Measurements from ENCODE around the gene PSMD2.
"Not testable (repeated sequence)": the region's sequence is repeated elsewhere in the genome, so short reads cannot be mapped to it uniquely, and the experiment has no call there.

Gene PSMD2

DNA sequence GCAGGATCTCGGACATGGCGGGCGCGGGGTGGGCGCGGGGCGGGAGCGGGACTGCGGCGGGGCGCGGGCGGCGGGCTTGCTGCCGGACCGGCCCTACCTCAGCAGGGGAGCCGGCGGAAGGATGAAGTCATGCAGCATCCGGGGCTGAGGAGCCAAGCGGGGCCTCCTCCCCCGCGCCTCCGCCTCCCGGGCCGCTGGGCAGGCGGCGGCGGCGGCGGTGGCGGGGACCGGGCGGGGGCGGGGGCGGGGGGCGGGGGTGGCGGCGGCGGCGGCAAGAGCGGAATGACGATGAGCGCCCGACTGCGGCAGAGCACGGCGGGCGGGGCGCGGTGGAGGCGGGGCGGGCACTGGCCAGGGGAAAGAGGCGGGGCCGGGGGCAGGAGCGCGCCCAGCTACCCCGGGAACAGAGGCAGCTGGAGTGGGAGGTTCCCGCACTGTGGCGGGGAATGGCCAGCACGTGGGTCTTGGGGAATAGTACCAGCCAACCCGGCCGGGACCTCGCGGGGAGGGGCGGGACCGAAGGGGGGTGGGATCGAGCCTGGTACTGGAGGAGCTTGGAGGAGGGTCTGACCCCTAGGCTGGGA is 37.7 kb upstream of the PSMD2 start, which contains the start of gene CAMK2N2:
TSS of gene CAMK2N2 (minus strand) at position 284 of the 584 bp plus-strand sequence. CDS start at position 16, 268 bp downstream.
- no peaks in the 10 kb centered on the region for H3K9me3 ChIP-seq (ENCODE audit: control insufficient read depth, low read length)
- peak within 1 kb of the TSS; percentile 44 for H3K4me3 ChIP-seq (ENCODE audit: extremely low read depth, insufficient read depth, low read length, poor library complexity, severe bottlenecking)
- H3K36me3 ChIP-seq (ENCODE audit: control insufficient read depth, insufficient read depth, low read length), result peaks cover 3% of the 10 kb centered on the region
- WGBS, 2 experiments (ENCODE audit: insufficient coverage in 2 of 2), result 0% methylated on average over 19 to 32 of the region's 67 CpGs
- H3K27ac ChIP-seq (ENCODE audit: low read depth, low read length, severe bottlenecking), result no peak within 1 kb of the TSS
- peaks cover 8% of the 10 kb centered on the region for H3K4me1 ChIP-seq (ENCODE audit: control insufficient read depth, insufficient read depth, low read length, poor library complexity, severe bottlenecking)

DNA sequence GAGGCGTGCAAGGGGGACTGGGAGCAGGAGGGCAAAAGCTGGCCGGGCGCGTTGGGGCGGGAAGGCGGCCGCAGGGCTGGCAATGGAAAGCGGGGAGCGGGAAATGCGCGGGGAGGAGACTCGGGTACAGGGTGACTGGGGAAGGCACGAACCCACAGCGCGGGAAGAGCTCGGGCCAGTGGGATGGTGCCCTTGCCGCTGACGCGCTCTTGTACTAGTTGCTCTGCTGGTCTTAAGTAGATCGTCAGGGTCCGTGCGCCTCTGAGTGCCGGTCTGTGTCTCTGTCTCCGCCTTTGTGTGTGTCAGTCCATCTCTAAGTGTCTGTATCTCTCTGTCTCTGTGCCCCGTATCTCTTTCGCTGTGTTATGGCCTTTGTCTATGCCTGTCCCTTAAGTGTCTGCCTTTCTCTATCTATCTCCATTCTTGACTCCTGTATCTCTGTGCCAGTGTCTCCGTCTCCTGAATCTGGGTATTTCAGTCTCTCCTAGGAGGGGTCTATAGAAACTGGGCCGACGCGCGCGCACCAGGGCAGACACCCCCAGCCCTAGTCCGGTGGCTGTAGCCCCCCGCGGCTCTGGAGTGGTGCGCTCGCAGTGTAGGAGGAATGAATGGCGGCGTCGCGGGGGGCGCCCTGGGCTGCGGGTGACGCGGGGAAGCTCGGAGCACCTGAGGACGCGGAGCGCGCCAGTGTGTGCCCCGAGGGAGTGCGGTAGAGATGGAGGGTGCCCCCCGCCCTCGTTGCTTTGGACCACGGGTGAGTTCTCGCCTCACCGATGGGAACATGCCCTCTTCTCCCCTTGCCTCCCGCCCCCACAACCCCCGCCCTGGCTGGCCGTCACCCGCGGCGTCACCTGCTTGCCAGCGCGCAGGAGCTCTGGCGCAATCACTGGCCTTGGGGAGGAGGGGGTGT is 36.9 kb upstream of the PSMD2 start:
- peaks cover 8% of the 10 kb centered on the region for H3K4me1 ChIP-seq (ENCODE audit: control insufficient read depth, insufficient read depth, low read length, poor library complexity, severe bottlenecking)
- H3K36me3 ChIP-seq (ENCODE audit: control insufficient read depth, insufficient read depth, low read length), result peaks cover 3% of the 10 kb centered on the region
- H3K9me3 ChIP-seq (ENCODE audit: control insufficient read depth, low read length), result no peaks in the 10 kb centered on the region
- WGBS, 2 experiments (ENCODE audit: insufficient coverage in 2 of 2), result 2 to 3% methylated on average over 42 to 49 of the region's 66 CpGs
- H3K27ac ChIP-seq (ENCODE audit: low read depth, low read length, severe bottlenecking), result no peak overlapping the region
- H3K4me3 ChIP-seq (ENCODE audit: extremely low read depth, insufficient read depth, low read length, poor library complexity, severe bottlenecking), result peak overlapping the region; percentile 44

DNA sequence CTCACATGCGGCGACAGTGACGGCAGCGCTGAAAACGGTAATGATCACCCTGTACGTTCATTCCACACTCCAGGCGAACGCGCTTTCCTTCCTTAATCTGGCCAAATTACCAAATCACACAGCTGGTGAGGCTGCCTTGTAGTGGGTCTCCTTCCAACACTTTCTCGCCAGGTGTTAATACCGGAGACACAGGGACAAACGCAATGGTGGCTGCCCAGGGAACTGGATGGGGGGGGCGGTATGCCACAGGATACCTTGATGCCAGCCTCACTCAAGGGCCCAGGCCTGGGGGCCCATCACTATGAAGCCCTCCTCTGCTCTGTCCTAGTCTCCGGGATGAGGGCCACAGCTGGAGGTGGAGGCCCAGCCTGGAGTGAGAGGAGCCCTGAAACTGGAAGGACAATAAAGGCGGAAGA is 36.3 kb upstream of the PSMD2 start:
- Histone ChIP-seq H3K27ac (ENCODE audit: low read depth, low read length, severe bottlenecking) (no peak overlapping the region), H3K4me1 (ENCODE audit: control insufficient read depth, insufficient read depth, low read length, poor library complexity, severe bottlenecking) (peaks cover 8% of the 10 kb centered on the region), H3K36me3 (ENCODE audit: control insufficient read depth, insufficient read depth, low read length) (peaks cover 3% of the 10 kb centered on the region), H3K4me3 (ENCODE audit: extremely low read depth, insufficient read depth, low read length, poor library complexity, severe bottlenecking) (no peak overlapping the region), H3K9me3 (ENCODE audit: control insufficient read depth, low read length) (no peaks in the 10 kb centered on the region)
- WGBS, 2 experiments (ENCODE audit: insufficient coverage in 2 of 2), result 13 to 73% methylated on average over 3 to 9 of the region's 15 CpGs

DNA sequence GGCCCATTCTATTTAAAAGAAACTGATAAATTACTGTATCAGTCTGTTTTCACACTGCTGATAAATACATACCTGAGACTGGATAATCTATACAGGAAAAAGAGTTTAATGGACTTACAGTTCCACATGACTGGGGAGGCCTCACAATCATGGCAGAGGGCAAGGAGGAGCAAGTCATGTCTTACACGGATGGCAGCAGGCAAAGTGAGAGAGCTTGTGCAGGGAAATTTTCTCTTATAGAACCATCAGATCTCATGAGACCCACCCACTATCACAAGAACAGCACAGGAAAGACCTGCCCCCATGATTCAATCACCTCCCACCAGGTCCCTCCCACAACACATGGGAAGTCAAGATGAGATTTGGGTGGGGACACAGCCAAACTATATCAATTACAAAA is 31.8 kb upstream of the PSMD2 start:
- H3K9me3 ChIP-seq (ENCODE audit: control insufficient read depth, low read length); H3K4me1 ChIP-seq (ENCODE audit: control insufficient read depth, insufficient read depth, low read length, poor library complexity, severe bottlenecking); H3K36me3 ChIP-seq (ENCODE audit: control insufficient read depth, insufficient read depth, low read length); H3K27ac ChIP-seq (ENCODE audit: low read depth, low read length, severe bottlenecking); H3K4me3 ChIP-seq (ENCODE audit: extremely low read depth, insufficient read depth, low read length, poor library complexity, severe bottlenecking): not testable (repeated sequence)
- 100% methylated on average over 1 of the region's 1 CpG; no CpG with 5 or more reads in 1 of the 2 experiments for WGBS, 2 experiments (ENCODE audit: insufficient coverage in 2 of 2)

DNA sequence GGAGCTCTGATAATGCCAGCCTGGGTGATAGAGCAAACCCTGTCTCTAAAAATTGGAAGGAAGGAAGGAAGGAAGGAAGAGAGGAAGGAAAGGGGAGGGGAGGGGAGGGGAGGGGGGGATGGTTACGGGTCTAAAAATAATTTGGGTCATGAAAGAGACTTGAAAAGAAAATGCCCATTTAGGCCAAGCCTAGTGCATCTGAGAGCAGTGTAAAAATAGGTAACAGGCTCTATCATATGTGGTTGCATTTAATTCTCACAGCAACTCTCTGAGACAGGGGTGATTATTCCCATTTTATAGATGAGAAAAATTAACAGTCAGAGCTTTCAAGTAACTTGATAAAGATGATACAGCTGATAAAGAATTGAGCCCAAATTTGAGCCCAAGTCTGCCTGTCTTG is 26.8 kb upstream of the PSMD2 start:
- no peaks in the 10 kb centered on the region for H3K36me3 ChIP-seq (ENCODE audit: control insufficient read depth, insufficient read depth, low read length)
- no peaks in the 10 kb centered on the region for H3K9me3 ChIP-seq (ENCODE audit: control insufficient read depth, low read length)
- no peak overlapping the region for H3K27ac ChIP-seq (ENCODE audit: low read depth, low read length, severe bottlenecking)
- no peak overlapping the region for H3K4me3 ChIP-seq (ENCODE audit: extremely low read depth, insufficient read depth, low read length, poor library complexity, severe bottlenecking)
- H3K4me1 ChIP-seq (ENCODE audit: control insufficient read depth, insufficient read depth, low read length, poor library complexity, severe bottlenecking), result no peaks in the 10 kb centered on the region
- WGBS, 2 experiments (ENCODE audit: insufficient coverage in 2 of 2), result 100% methylated on average over 1 of the region's 1 CpG; no CpG with 5 or more reads in 1 of the 2 experiments

DNA sequence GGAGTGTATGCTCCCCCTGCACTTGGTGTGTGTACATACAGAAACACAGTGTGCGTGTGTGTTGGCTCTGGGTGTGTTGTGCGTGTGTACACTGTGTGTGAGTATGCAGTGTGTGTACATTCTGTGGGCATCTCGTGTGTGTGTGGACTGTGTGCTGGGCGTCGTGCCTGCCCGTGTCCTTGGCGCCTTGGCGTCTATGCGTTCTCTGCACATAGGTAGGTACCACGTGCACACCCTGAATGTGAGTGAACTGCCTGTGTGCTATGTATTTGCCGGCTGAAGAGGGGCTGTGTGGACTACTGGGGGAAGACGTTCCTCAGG is 23.7 kb upstream of the PSMD2 start:
- Histone ChIP-seq H3K36me3 (ENCODE audit: control insufficient read depth, insufficient read depth, low read length) (no peaks in the 10 kb centered on the region), H3K4me1 (ENCODE audit: control insufficient read depth, insufficient read depth, low read length, poor library complexity, severe bottlenecking) (no peaks in the 10 kb centered on the region), H3K9me3 (ENCODE audit: control insufficient read depth, low read length) (no peaks in the 10 kb centered on the region), H3K4me3 (ENCODE audit: extremely low read depth, insufficient read depth, low read length, poor library complexity, severe bottlenecking) (no peak overlapping the region), H3K27ac (ENCODE audit: low read depth, low read length, severe bottlenecking) (no peak overlapping the region)
- WGBS, 2 experiments (ENCODE audit: insufficient coverage in 2 of 2), result 81 to 86% methylated on average over 7 to 12 of the region's 12 CpGs

DNA sequence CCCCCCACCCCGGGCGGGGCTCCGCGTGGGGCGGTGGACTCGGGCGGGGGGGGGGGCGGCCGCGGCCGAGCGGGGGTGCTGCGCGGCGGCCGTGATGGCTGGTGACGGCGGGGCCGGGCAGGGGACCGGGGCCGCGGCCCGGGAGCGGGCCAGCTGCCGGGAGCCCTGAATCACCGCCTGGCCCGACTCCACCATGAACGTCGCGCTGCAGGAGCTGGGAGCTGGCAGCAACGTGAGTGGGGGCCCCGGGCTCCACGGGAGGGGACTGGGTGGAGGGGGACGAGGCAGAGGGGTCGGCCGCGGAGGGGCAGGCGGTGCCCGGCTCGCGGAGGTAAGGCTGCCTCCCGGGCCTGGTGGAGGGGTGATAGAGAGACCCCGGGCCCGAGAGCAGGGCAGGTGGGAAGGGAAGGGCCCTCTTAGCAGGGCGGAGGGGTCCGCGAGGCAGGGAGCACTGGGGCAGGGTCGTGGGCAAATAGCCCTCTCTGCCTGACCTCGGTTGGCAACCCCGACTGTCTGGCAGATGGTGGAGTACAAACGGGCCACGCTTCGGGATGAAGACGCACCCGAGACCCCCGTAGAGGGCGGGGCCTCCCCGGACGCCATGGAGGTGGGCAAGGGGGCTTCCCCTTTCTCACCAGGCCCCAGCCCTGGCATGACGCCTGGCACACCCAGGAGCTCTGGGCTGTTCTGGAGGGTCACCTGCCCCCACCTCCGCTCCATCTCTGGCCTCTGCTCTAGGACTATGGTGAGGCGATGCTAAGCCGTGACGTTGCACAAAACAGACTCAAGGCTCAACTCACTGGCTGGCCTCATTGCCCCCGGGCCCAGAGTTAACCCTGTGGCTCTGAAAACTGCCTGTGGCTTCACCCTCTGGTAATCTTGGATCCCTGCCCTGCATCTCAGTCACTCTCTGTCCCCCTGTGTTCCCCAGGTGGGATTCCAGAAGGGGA is 22.8 kb upstream of the PSMD2 start, which contains the start of gene ECE2:
TSS of gene ECE2 (plus strand) at position 62 of the 950 bp plus-strand sequence. CDS start at position 194, 132 bp downstream.
- WGBS, 2 experiments (ENCODE audit: insufficient coverage in 2 of 2), result 56 to 63% methylated on average over 48 to 52 of the region's 65 CpGs
- no peak within 1 kb of the TSS for H3K4me3 ChIP-seq (ENCODE audit: extremely low read depth, insufficient read depth, low read length, poor library complexity, severe bottlenecking)

DNA sequence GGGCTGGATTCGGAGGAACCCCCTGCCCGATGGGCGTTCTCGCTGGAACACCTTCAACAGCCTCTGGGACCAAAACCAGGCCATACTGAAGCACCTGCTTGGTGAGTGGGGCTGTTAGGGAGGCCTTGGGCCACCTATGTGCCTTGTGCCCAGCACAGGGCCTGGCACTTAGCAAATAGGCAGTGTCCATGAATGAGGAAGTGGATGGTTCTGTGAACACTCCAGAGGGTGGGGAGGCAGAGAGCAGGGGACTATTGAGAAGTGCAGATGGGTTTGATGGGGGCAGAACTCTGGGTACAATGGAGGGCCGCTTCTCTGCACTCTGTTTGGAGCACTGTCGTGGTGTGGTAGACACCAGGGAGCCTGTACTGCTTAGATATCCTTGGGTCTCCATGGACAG is 21.7 kb upstream of the PSMD2 start:
- Histone ChIP-seq H3K9me3 (ENCODE audit: control insufficient read depth, low read length) (no peaks in the 10 kb centered on the region), H3K36me3 (ENCODE audit: control insufficient read depth, insufficient read depth, low read length) (no peaks in the 10 kb centered on the region), H3K4me1 (ENCODE audit: control insufficient read depth, insufficient read depth, low read length, poor library complexity, severe bottlenecking) (no peaks in the 10 kb centered on the region), H3K27ac (ENCODE audit: low read depth, low read length, severe bottlenecking) (no peak overlapping the region), H3K4me3 (ENCODE audit: extremely low read depth, insufficient read depth, low read length, poor library complexity, severe bottlenecking) (no peak overlapping the region)
- 80 to 98% methylated on average over 6 of the region's 6 CpGs for WGBS, 2 experiments (ENCODE audit: insufficient coverage in 2 of 2)

More for the DNA sequence above, 22.8 kb upstream of the PSMD2 start, which contains the start of gene ECE2:
- H3K36me3 ChIP-seq (ENCODE audit: control insufficient read depth, insufficient read depth, low read length), result no peaks in the 10 kb centered on the region
- H3K4me1 ChIP-seq (ENCODE audit: control insufficient read depth, insufficient read depth, low read length, poor library complexity, severe bottlenecking), result no peaks in the 10 kb centered on the region
- no peak within 1 kb of the TSS for H3K27ac ChIP-seq (ENCODE audit: low read depth, low read length, severe bottlenecking)
- H3K9me3 ChIP-seq (ENCODE audit: control insufficient read depth, low read length), result no peaks in the 10 kb centered on the region

DNA sequence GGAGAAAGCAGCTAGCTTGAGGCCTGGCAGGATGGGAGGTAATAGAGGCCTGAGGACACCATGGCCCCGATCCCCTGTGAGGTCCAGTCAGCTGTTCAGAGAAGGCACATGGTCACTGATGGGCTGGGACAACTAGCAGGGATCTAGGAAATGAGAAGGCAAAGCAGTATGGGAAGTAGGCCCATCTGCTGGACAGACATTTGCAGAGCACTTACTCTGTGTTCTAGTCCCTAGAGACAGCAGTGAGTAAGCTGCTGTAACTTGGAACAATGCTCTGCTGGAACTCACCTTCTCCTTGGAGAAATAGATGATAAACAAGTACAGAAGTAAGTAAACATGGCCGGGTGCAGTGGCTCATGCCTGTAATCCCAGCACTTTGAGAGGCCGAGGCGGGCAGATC is 16.1 kb upstream of the PSMD2 start:
- Histone ChIP-seq H3K9me3 (ENCODE audit: control insufficient read depth, low read length) (no peaks in the 10 kb centered on the region), H3K36me3 (ENCODE audit: control insufficient read depth, insufficient read depth, low read length) (no peaks in the 10 kb centered on the region), H3K27ac (ENCODE audit: low read depth, low read length, severe bottlenecking) (no peak overlapping the region), H3K4me1 (ENCODE audit: control insufficient read depth, insufficient read depth, low read length, poor library complexity, severe bottlenecking) (no peaks in the 10 kb centered on the region), H3K4me3 (ENCODE audit: extremely low read depth, insufficient read depth, low read length, poor library complexity, severe bottlenecking) (no peak overlapping the region)
- 85% methylated on average over 2 of the region's 4 CpGs; no CpG with 5 or more reads in 1 of the 2 experiments for whole genome bisulfite sequencing, 2 experiments (ENCODE audit: insufficient coverage in 2 of 2)

DNA sequence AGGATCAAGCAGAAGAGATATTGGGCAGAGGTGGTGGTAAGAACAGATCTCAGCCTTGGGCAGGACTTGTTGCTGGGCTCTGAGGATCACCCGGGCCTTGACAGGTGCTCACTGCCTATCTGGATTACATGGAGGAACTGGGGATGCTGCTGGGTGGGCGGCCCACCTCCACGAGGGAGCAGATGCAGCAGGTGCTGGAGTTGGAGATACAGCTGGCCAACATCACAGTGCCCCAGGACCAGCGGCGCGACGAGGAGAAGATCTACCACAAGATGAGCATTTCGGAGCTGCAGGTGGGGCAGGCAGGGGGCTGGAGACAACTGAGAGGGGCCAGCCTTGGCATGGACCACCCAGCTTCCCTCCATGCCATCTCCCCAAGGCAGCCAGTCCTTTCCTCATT is 15.4 kb upstream of the PSMD2 start:
- 95% methylated on average over 4 to 8 of the region's 8 CpGs for WGBS, 2 experiments (ENCODE audit: insufficient coverage in 2 of 2)

More for the DNA sequence above, 15.4 kb upstream of the PSMD2 start:
- Histone ChIP-seq H3K9me3 (ENCODE audit: control insufficient read depth, low read length) (no peaks in the 10 kb centered on the region), H3K27ac (ENCODE audit: low read depth, low read length, severe bottlenecking) (no peak overlapping the region), H3K4me1 (ENCODE audit: control insufficient read depth, insufficient read depth, low read length, poor library complexity, severe bottlenecking) (no peaks in the 10 kb centered on the region), H3K4me3 (ENCODE audit: extremely low read depth, insufficient read depth, low read length, poor library complexity, severe bottlenecking) (no peak overlapping the region), H3K36me3 (ENCODE audit: control insufficient read depth, insufficient read depth, low read length) (no peaks in the 10 kb centered on the region)

All from mesodermal cell (in vitro differentiated cells).